PC-9 (cell line): ENCODE results near the gene C5orf58.

Experiments
- CTCF ChIP-seq: fragments of 200-600 bp; sonication (generic); conservative IDR thresholded peaks from 2 replicates; pipeline ENCODE4 v1.6.1; 2017; ENCODE audit warnings: mixed run types, antibody characterized with exemption, mild to moderate bottlenecking, moderate library complexity
- EZH2 ChIP-seq: fragments of 200-600 bp; sonication (generic); IDR thresholded peaks from 2 replicates; pipeline ENCODE4 v1.8.0; 2017; ENCODE audit warnings: antibody characterized with exemption, low read depth

GRCh38 chr5:170267431-170268152 is 34.8 kb downstream of the C5orf58 start:
- TF ChIP-seq EZH2 (no peak), CTCF (peak; percentile 90)
